K562 (cell line): ENCODE measurements around the gene SEPTIN8.

ENCODE experiments used
- CCAR2 ChIP-seq: fragments of 200-400 bp; formaldehyde crosslinking; IDR thresholded peaks from 2 replicates; pipeline ENCODE4 v1.6.1; 2017; ENCODE audit warnings: mild to moderate bottlenecking, low read depth, low read length
- CEBPB ChIP-seq: fragments of 450-650 bp; IDR thresholded peaks from 2 replicates; pipeline ENCODE4 v1.6.1; 2016; ENCODE audit warnings: missing genetic modification characterization, missing compliant biosample characterization
- E2F8 ChIP-seq: fragments of 450-650 bp; IDR thresholded peaks from 2 replicates; pipeline ENCODE4 v1.7.1; 2018; ENCODE audit warnings: mild to moderate bottlenecking, low read depth; ENCODE audit not compliant: partially characterized antibody
- MTA1 ChIP-seq: fragments of 450-650 bp; IDR thresholded peaks from 2 replicates; pipeline ENCODE4 v1.6.1; 2017; ENCODE audit warnings: borderline replicate concordance
- TF ChIP-seq, protein P1 (sequence below): sonication (generic); formaldehyde crosslinking; IDR thresholded peaks from 2 replicates; pipeline ENCODE4 v1.5.0; 2020; ENCODE audit warnings: missing genetic modification reagents

DNA sequence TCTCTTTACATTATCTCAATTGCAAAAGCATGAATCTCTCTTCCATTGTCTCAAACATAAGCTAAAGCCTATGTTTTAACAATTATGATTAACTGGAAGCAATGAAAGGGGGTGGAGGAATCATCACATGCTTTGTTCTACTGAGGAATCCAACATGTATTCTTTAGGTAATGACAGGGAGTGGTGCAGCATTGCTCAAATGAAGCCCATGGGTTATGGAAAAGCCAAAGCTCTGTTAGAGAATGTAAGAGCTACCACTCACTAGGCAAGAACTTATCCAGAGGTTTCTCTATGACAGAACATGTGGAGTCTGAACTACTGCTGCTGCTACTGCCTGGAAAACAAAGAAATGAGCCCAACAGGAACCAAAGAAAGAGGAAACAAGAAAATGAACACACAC lies 68.4 kb downstream of the SEPTIN8 start:
- TF ChIP-seq, protein P1, sequence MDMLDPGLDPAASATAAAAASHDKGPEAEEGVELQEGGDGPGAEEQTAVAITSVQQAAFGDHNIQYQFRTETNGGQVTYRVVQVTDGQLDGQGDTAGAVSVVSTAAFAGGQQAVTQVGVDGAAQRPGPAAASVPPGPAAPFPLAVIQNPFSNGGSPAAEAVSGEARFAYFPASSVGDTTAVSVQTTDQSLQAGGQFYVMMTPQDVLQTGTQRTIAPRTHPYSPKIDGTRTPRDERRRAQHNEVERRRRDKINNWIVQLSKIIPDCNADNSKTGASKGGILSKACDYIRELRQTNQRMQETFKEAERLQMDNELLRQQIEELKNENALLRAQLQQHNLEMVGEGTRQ (CRISPR knock-in tag) = no peak
- TF ChIP-seq CEBPB (no peak), MTA1 (no peak), CCAR2 (no peak), E2F8 (no peak)
